Measurements from ENCODE around the gene VEPH1.

GRCh38 chr3:157280786-157281185 lies 222.4 kb downstream of the VEPH1 start:
- TF ChIP-seq, protein P1, sequence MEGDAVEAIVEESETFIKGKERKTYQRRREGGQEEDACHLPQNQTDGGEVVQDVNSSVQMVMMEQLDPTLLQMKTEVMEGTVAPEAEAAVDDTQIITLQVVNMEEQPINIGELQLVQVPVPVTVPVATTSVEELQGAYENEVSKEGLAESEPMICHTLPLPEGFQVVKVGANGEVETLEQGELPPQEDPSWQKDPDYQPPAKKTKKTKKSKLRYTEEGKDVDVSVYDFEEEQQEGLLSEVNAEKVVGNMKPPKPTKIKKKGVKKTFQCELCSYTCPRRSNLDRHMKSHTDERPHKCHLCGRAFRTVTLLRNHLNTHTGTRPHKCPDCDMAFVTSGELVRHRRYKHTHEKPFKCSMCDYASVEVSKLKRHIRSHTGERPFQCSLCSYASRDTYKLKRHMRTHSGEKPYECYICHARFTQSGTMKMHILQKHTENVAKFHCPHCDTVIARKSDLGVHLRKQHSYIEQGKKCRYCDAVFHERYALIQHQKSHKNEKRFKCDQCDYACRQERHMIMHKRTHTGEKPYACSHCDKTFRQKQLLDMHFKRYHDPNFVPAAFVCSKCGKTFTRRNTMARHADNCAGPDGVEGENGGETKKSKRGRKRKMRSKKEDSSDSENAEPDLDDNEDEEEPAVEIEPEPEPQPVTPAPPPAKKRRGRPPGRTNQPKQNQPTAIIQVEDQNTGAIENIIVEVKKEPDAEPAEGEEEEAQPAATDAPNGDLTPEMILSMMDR (conservative IDR thresholded peaks at IDR 0.05 in 1 of 2, IDR thresholded peaks at IDR 0.05 in 1 of 2; ENCODE audit: extremely low read depth in 1 of 2, insufficient read depth in 1 of 2, low read depth in 1 of 2, low read length in 2 of 2): no peak
- TF ChIP-seq EZH2 (IDR thresholded peaks at IDR 0.05; ENCODE audit: borderline replicate concordance, low read length): no peak
